ENCODE data around the gene STYXL2.

GRCh38 chr1:167126317-167126716 lies 32.4 kb downstream of the STYXL2 start:
- no peak for TF ChIP-seq CTCF (conservative IDR thresholded peaks at IDR 0.05; ENCODE audit: low read depth in 2 of 2)
- TF ChIP-seq CREB1 (CRISPR knock-in tag; IDR thresholded peaks at IDR 0.05; ENCODE audit: low read depth): no peak
- no peak for TF ChIP-seq EZH2phosphoT487 (IDR thresholded peaks at IDR 0.05; ENCODE audit: unreplicated experiment)
- no peak for TF ChIP-seq REST (IDR thresholded peaks at IDR 0.05; ENCODE audit: unreplicated experiment)
